ENCODE measurements around the gene LIMK2.
"Not testable (repeated sequence)": the region's sequence is repeated elsewhere in the genome, so short reads cannot be mapped to it uniquely, and the experiment has no call there.

LIMK2 gene

GRCh38 chr22:31295360-31295759 lies 83.3 kb downstream of the LIMK2 start:
- no peak for DNase-seq

- DNase-seq = no peak
These were observed 83.9 kb downstream of the LIMK2 start for GRCh38 chr22:31295831-31296657.

- DNase-seq = no peak
These were observed 88.8 kb downstream of the LIMK2 start for GRCh38 chr22:31300896-31301295.

GRCh38 chr22:31302006-31302405 lies 89.9 kb downstream of the LIMK2 start:
- no peak for DNase-seq

- no peak for DNase-seq
These were observed 90.4 kb downstream of the LIMK2 start for GRCh38 chr22:31302537-31302936.

GRCh38 chr22:31305194-31305593 lies 93.1 kb downstream of the LIMK2 start:
- DNase-seq = no peak

GRCh38 chr22:31308181-31308580 lies 96.1 kb downstream of the LIMK2 start:
- no peak for DNase-seq

GRCh38 chr22:31313366-31314147 lies 101.5 kb downstream of the LIMK2 start:
- DNase-seq = peak in 1 of 2 experiments; percentile 7

GRCh38 chr22:31314220-31314619 lies 102.1 kb downstream of the LIMK2 start:
- DNase-seq = not testable (repeated sequence)

GRCh38 chr22:31321421-31321820 lies 109.3 kb downstream of the LIMK2 start:
- DNase-seq = no peak

GRCh38 chr22:31323578-31324550 lies 111.8 kb downstream of the LIMK2 start:
- DNase-seq = no peak

GRCh38 chr22:31326877-31327276 lies 114.8 kb downstream of the LIMK2 start:
- DNase-seq = no peak

- DNase-seq = no peak
These were observed 115.9 kb downstream of the LIMK2 start for GRCh38 chr22:31327806-31328543.

- no peak for DNase-seq
These were observed 116.5 kb downstream of the LIMK2 start for GRCh38 chr22:31328544-31328960.

GRCh38 chr22:31329029-31329428 lies 116.9 kb downstream of the LIMK2 start:
- no peak for DNase-seq
